HEK293T (cell line): ENCODE data around the gene RPLP2.

Experiments
- CTCF ChIA-PET: fragments of 350-600 bp; formaldehyde crosslinking; extraction: SDS; loops from one replicate; lab custom pipeline; 2021; ENCODE audit warnings: antibody characterized with exemption, inconsistent platforms; lab: Yijun Ruan, JAX
- POLR2A ChIA-PET: fragments of 350-600 bp; formaldehyde crosslinking; extraction: SDS; loops from one replicate; lab custom pipeline; 2020; ENCODE audit warnings: antibody characterized with exemption, inconsistent platforms; lab: Yijun Ruan, JAX
- DNase-seq: peaks from one replicate; pipeline ENCODE4 v3.0.0; 2012; ENCODE audit warnings: mixed read lengths; ENCODE audit errors: extremely low spot score
- ARNT ChIP-seq: fragments of 450-650 bp; IDR thresholded peaks from 2 replicates; pipeline ENCODE4 v1.6.1; 2017; ENCODE audit warnings: mild to moderate bottlenecking
- BHLHE40 ChIP-seq: fragments of 450-650 bp; IDR thresholded peaks from 2 replicates; pipeline ENCODE4 v1.6.1; 2016; ENCODE audit warnings: mild to moderate bottlenecking, moderate library complexity, borderline replicate concordance
- CTBP1 ChIP-seq: fragments of 450-650 bp; IDR thresholded peaks from 2 replicates; pipeline ENCODE4 v1.6.1; 2016; ENCODE audit warnings: borderline replicate concordance
- ELF4 ChIP-seq: fragments of 450-650 bp; IDR thresholded peaks from 2 replicates; pipeline ENCODE4 v1.6.1; 2017; ENCODE audit warnings: antibody characterized with exemption
- FOXA1 ChIP-seq: fragments of 450-650 bp; IDR thresholded peaks from 2 replicates; pipeline ENCODE4 v1.6.1; 2016; ENCODE audit warnings: mild to moderate bottlenecking
- FOXK2 ChIP-seq: fragments of 450-650 bp; IDR thresholded peaks from 2 replicates; pipeline ENCODE4 v1.6.1; 2016; ENCODE audit warnings: mild to moderate bottlenecking
- FOXM1 ChIP-seq: fragments of 450-650 bp; IDR thresholded peaks from 2 replicates; pipeline ENCODE4 v1.6.1; 2017; ENCODE audit warnings: mild to moderate bottlenecking, borderline replicate concordance
- HDGF ChIP-seq: fragments of 450-650 bp; IDR thresholded peaks from 2 replicates; pipeline ENCODE4 v1.6.1; 2017; ENCODE audit warnings: antibody characterized with exemption, borderline replicate concordance
- L3MBTL2 ChIP-seq: fragments of 450-650 bp; conservative IDR thresholded peaks from 2 replicates; pipeline ENCODE4 v1.6.1; 2016; ENCODE audit warnings: mild to moderate bottlenecking
- LEF1 ChIP-seq: fragments of 450-650 bp; IDR thresholded peaks from 2 replicates; pipeline ENCODE4 v1.6.1; 2017; ENCODE audit warnings: mild to moderate bottlenecking, borderline replicate concordance
- NFRKB ChIP-seq: fragments of 450-650 bp; IDR thresholded peaks from 2 replicates; pipeline ENCODE4 v1.6.1; 2016; ENCODE audit warnings: mild to moderate bottlenecking, moderate library complexity
- SP1 ChIP-seq: fragments of 450-650 bp; IDR thresholded peaks from 2 replicates; pipeline ENCODE4 v1.6.1; 2017
- SUZ12 ChIP-seq: fragments of 450-650 bp; IDR thresholded peaks from 2 replicates; pipeline ENCODE4 v1.6.1; 2016; ENCODE audit warnings: mild to moderate bottlenecking
- TARDBP ChIP-seq: fragments of 450-650 bp; IDR thresholded peaks from 2 replicates; pipeline ENCODE4 v1.6.1; 2016
- ZNF384 ChIP-seq: fragments of 450-650 bp; IDR thresholded peaks from 2 replicates; pipeline ENCODE4 v1.6.1; 2016
- TF ChIP-seq, protein P1 (sequence below): fragments of 450-650 bp; IDR thresholded peaks from 2 replicates; pipeline ENCODE4 v1.6.1; 2016

Gene RPLP2

GRCh38 chr11:847876-848275 is 38.1 kb downstream of the RPLP2 start:
- DNase-seq: no peak
- ChIA-PET CTCF (interaction anchor here (1.0 kb wide), 1 partner anchor 10 kb away, joined by 4 read pairs; no protein-coding TSS in a partner anchor), POLR2A (no interaction called here)
- TF ChIP-seq NFRKB (no peak), SP1 (no peak), HDGF (no peak), LEF1 (no peak), FOXK2 (no peak), ARNT (no peak), L3MBTL2 (no peak), FOXA1 (no peak)

DNA sequence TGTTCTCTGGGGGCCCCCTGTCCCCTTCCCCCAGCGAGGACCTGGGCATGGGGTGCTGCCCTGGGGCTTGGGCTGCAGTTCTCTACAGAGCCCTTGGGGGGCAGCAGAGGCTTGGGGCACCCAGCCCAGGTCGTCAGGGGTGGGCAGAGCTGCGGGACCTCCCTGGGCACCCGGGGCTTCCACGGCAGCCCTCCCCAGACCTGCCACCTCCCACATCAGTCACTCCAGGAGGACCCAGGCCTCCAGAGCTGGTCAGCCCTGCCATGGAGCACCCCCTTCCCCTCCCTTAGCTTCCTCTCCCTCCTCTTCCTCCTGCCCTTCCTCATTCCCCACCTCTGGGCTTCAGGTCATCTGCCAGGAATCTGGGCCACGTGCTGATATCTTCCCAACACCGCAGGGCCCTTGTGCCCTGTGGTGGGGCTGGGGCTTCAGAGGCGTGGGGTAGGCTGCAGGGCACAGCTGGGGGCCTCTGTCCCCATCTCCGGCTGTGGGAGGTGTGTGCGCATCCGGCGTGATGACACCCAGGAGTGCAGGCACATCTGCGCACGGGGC is 38.7 kb downstream of the RPLP2 start:
- CTCF ChIA-PET: interaction anchor here (0.8 to 1.1 kb wide), 3 partner anchors 9 to 29 kb away, joined by 3 to 4 read pairs (median 3); partner anchors contain the start of gene PNPLA2
- POLR2A ChIA-PET: no interaction called here
- peak; percentile 67 for DNase-seq
- TF ChIP-seq FOXK2: no peak
- no peak for TF ChIP-seq HDGF
- no peak for TF ChIP-seq LEF1
- no peak for TF ChIP-seq BHLHE40
- no peak for TF ChIP-seq FOXA1
- TF ChIP-seq NFRKB: no peak
- no peak for TF ChIP-seq CTBP1
- no peak for TF ChIP-seq ZNF384
- TF ChIP-seq, protein P1, sequence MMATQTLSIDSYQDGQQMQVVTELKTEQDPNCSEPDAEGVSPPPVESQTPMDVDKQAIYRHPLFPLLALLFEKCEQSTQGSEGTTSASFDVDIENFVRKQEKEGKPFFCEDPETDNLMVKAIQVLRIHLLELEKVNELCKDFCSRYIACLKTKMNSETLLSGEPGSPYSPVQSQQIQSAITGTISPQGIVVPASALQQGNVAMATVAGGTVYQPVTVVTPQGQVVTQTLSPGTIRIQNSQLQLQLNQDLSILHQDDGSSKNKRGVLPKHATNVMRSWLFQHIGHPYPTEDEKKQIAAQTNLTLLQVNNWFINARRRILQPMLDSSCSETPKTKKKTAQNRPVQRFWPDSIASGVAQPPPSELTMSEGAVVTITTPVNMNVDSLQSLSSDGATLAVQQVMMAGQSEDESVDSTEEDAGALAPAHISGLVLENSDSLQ: no peak
- TF ChIP-seq L3MBTL2: no peak
- TF ChIP-seq SUZ12: no peak
- no peak for TF ChIP-seq SP1
- no peak for TF ChIP-seq ELF4
- no peak for TF ChIP-seq ARNT
- no peak for TF ChIP-seq TARDBP
- no peak for TF ChIP-seq FOXM1

- POLR2A ChIA-PET: no interaction called here
- CTCF ChIA-PET: interaction anchor here (0.8 to 1.1 kb wide), 3 partner anchors 8 to 30 kb away, joined by 3 to 4 read pairs (median 3); partner anchors contain the start of gene PNPLA2
- TF ChIP-seq L3MBTL2 (no peak), FOXM1 (no peak), SUZ12 (no peak), LEF1 (no peak), ARNT (no peak), ZNF384 (no peak), BHLHE40 (no peak), NFRKB (no peak), FOXK2 (no peak), CTBP1 (no peak), HDGF (no peak), ELF4 (no peak), FOXA1 (no peak), TARDBP (no peak), SP1 (no peak)
- peak; percentile 74 for DNase-seq
Observed at GRCh38 chr11:849104-849824, 39.5 kb downstream of the RPLP2 start.

GRCh38 chr11:849951-850774 is 40.4 kb downstream of the RPLP2 start:
- TF ChIP-seq HDGF (no peak), ZNF384 (no peak), ELF4 (no peak), SUZ12 (no peak), SP1 (no peak), LEF1 (no peak), L3MBTL2 (no peak), FOXK2 (no peak), FOXM1 (no peak), FOXA1 (no peak), CTBP1 (no peak), BHLHE40 (no peak), NFRKB (no peak), ARNT (no peak)
- TF ChIP-seq, protein P1: no peak
- ChIA-PET CTCF (no interaction called here), POLR2A (no interaction called here)
- peak; percentile 50 for DNase-seq

DNA sequence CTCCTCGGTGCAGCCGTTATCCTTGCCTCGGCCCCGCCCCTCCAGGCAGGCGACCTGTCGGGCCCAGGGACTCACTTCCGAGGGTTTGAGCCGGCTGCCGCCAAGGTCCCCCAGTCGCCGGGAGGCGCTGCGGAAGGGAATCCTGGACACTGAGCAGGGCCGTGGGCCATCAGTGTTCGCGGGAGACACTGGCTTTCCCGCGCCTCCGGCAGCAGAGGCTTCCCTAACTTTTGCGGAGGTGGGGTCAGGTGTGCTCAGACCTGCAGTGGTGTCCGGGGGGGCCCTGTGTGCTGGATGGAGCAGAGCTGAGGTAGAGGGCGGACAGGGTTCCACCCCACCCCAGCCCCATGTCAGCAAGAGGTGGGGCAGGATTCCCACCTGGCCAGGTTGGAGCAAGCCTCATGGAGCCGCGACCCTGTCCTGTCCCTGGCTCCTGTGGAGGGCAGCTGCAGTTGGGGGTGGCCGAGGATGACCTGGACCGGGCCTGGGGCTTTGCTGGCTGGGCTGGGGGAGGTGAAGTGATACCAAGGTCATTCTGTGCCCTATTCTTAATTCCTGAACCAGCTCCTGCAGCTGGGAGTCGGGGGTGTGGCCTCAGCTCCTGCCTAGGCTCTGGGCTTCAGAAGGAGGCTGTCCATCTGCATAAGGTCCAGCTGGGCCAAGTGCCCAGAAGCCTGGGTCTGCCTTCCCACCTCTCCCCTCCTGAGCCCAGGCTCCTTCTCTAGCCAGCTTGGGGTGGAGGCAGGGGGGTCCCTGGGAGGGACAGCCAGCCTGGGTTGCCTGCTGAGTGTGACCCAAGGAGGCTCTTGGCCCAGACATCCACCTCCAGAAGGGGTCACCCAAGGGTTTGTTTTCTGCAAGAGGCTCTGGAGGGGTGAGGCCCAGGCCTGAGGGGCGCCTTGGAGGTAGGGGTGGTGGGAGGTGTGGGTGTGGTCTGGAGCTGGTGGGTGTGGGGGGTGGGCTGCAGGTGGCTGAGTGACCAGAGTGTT is 41.3 kb downstream of the RPLP2 start:
- POLR2A ChIA-PET: interaction anchor here (1.0 kb wide), 1 partner anchor 10 kb away, joined by 3 read pairs; no protein-coding TSS in a partner anchor
- TF ChIP-seq, protein P1: no peak
- TF ChIP-seq FOXA1 (no peak), TARDBP (no peak), FOXM1 (no peak), SP1 (no peak), LEF1 (no peak), FOXK2 (no peak), CTBP1 (no peak), ELF4 (no peak), BHLHE40 (no peak), NFRKB (no peak), ZNF384 (no peak), SUZ12 (no peak), ARNT (no peak), L3MBTL2 (no peak), HDGF (no peak)
- DNase-seq: no peak
- CTCF ChIA-PET: interaction anchor here (1.1 kb wide), 1 partner anchor 200 kb away, joined by 5 read pairs; no protein-coding TSS in a partner anchor
